GM12878 (cell line): Measurements from ENCODE around the gene ENTPD6. TPM values are rescaled to one million over a fixed set of nuclear protein-coding genes. Genes with fewer than 3 reads are reported as not detected.

Experiments
- ATAC-seq: fragments of 200-7000 bp; cut with Tn5 transposase; 3 replicates; pipeline ENCODE4 v1.9.1; 2020; ENCODE audit warnings: mild to moderate bottlenecking, moderate library complexity
- BruUV-seq: library from RNA; stranded (reverse); fragments of 400-500 nt; replicated peaks from 2 replicates; lab custom pipeline; 2021; lab: Mats Ljungman, UMichigan
- CTCF ChIA-PET: fragments of 300-600 bp; sonication (Branson Sonifier 250); formaldehyde crosslinking; extraction: SDS; loops from one replicate; lab custom pipeline; 2021; ENCODE audit warnings: inconsistent platforms; lab: Yijun Ruan, JAX
- POLR2A ChIA-PET: fragments of 350-600 bp; formaldehyde crosslinking; extraction: SDS; loops from one replicate; lab custom pipeline; 2021; ENCODE audit warnings: inconsistent platforms; lab: Charles Lee
- RAD21 ChIA-PET: fragments of 300-600 bp; sonication (Branson Sonifier 250); formaldehyde crosslinking; loops from one replicate; lab custom pipeline; 2023; ENCODE audit warnings: antibody characterized with exemption; ENCODE audit not compliant: unreplicated experiment; lab: Charles Lee
- SMC1A ChIA-PET: fragments of 300-600 bp; sonication (Branson Sonifier 250); formaldehyde crosslinking; loops from one replicate; lab custom pipeline; 2023; ENCODE audit not compliant: unreplicated experiment, uncharacterized antibody; lab: Charles Lee
- DNase-seq: peaks from one replicate; pipeline ENCODE4 v3.0.0-alpha.2; 2011; ENCODE audit warnings: low read depth, low spot score
- FAIRE-seq: peaks from 3 replicates; lab custom pipeline; 2011; peaks lifted over from hg19 to GRCh38; lab: Jason Lieb, UNC
- H2AFZ ChIP-seq: 2 replicates; pipeline ENCODE4 v1.6.0; 2011; ENCODE audit warnings: low read depth, low read length, control low read depth; ENCODE audit not compliant: control insufficient read depth
- H3K27ac ChIP-seq: 2 replicates; pipeline ENCODE4 v1.5.1; 2011; ENCODE audit warnings: control low read depth; ENCODE audit not compliant: control insufficient read depth, insufficient read depth
- H3K27me3 ChIP-seq, 2 experiments: replicated peaks in 1 of 2; 2 replicates each; pipeline versions ENCODE4 v1.6.0 to v1.6.1; 2011; ENCODE audit warnings: low read length in 1 of 2; ENCODE audit not compliant: control insufficient read depth in 2 of 2, insufficient read depth in 2 of 2
- H3K36me3 ChIP-seq, 2 experiments: 2 replicates each; pipeline ENCODE4 v1.5.1; 2011; ENCODE audit warnings: low read length in 1 of 2; ENCODE audit not compliant: control insufficient read depth in 2 of 2, insufficient read depth in 2 of 2
- H3K4me1 ChIP-seq: 2 replicates; pipeline ENCODE4 v1.6.1; 2011; ENCODE audit warnings: mild to moderate bottlenecking, low read length, moderate library complexity, mixed read lengths; ENCODE audit not compliant: control insufficient read depth, insufficient read depth
- H3K4me2 ChIP-seq: 2 replicates; pipeline ENCODE4 v1.6.0; 2011; ENCODE audit warnings: control low read depth; ENCODE audit not compliant: control insufficient read depth, insufficient read depth
- H3K4me3 ChIP-seq: fragments of 200-600 bp; sonication (generic); 2 replicates; pipeline ENCODE4 v1.5.1; 2016
- H3K79me2 ChIP-seq: 2 replicates; pipeline ENCODE4 v1.6.0; 2011; ENCODE audit warnings: low read length; ENCODE audit not compliant: control insufficient read depth, insufficient read depth
- H3K9ac ChIP-seq: 2 replicates; pipeline ENCODE4 v1.8.0; 2011; ENCODE audit warnings: low read length, control low read depth, mixed read lengths; ENCODE audit not compliant: control insufficient read depth, insufficient read depth
- H3K9me3 ChIP-seq: replicated peaks from 3 replicates; pipeline ENCODE4 v1.5.1; 2011; ENCODE audit warnings: mild to moderate bottlenecking, low read length; ENCODE audit not compliant: control insufficient read depth, insufficient read depth
- H4K20me1 ChIP-seq: 2 replicates; pipeline ENCODE4 v1.6.0; 2011; ENCODE audit not compliant: control insufficient read depth, insufficient read depth
- BACH1 ChIP-seq: fragments of 450-650 bp; IDR thresholded peaks from 2 replicates; pipeline ENCODE4 v1.6.1; 2017; ENCODE audit warnings: mild to moderate bottlenecking, borderline replicate concordance
- ESRRA ChIP-seq: IDR thresholded peaks from 2 replicates; pipeline ENCODE4 v1.6.1; 2012; ENCODE audit warnings: mild to moderate bottlenecking, low read length, improper control_type of control experiment
- FOXK2 ChIP-seq: fragments of 450-650 bp; IDR thresholded peaks from 2 replicates; pipeline ENCODE4 v1.6.1; 2017; ENCODE audit warnings: mild to moderate bottlenecking, moderate library complexity
- LARP7 ChIP-seq: fragments of 450-650 bp; IDR thresholded peaks from 2 replicates; pipeline ENCODE4 v1.6.1; 2017; ENCODE audit warnings: mild to moderate bottlenecking
- MXI1 ChIP-seq: fragments of 150-350 bp; IDR thresholded peaks from 2 replicates; pipeline ENCODE4 v1.6.1; 2011; ENCODE audit warnings: low read depth, mild to moderate bottlenecking, inconsistent platforms, low read length, improper control_type of control experiment
- ZNF207 ChIP-seq: fragments of 450-650 bp; IDR thresholded peaks from 2 replicates; pipeline ENCODE4 v1.6.1; 2014; ENCODE audit warnings: antibody characterized with exemption, mild to moderate bottlenecking, borderline replicate concordance
- ZSCAN29 ChIP-seq: fragments of 450-650 bp; IDR thresholded peaks from 2 replicates; pipeline ENCODE4 v1.6.1; 2017; ENCODE audit warnings: mild to moderate bottlenecking, moderate library complexity
- WGBS: methylation state at CpG from one replicate; pipeline ENCODE4 v1.1.6; 2016; ENCODE audit warnings: low lambda C conversion rate; ENCODE audit not compliant: insufficient replicate concordance, insufficient coverage; ENCODE audit errors: missing lambda C conversion rate; 5-methylcytosine and 5-hydroxymethylcytosine counted together
- in situ Hi-C: fragments of 300-500 bp; cut with MboI; formaldehyde crosslinking; loops from 9 replicates; pipeline ENCODE4 v1.14.3; 2018; ENCODE audit warnings: mixed read lengths
- intact Hi-C: fragments of 100-400 bp; cut with micrococcal nuclease; formaldehyde crosslinking; loops from one replicate; pipeline ENCODE4 v1.14.2; 2022; ENCODE audit not compliant: unreplicated experiment
- polyA plus RNA-seq, 11 experiments: library from polyadenylated mRNA; depleted of rRNA in 4 of 11; unstranded in 6 of 11; stranded (reverse) in 5 of 11; fragments of >200 nt; fragmentation: Nextera tagmentation in 4 of 11; fragmentation: Illumina TruSeq in 1 of 11; extraction: Ambion mirVana in 4 of 11; extraction: Trizol in 1 of 11; gene quantifications; 1 replicate in 1 of 11; 2 replicates in 10 of 11; pipeline versions ENCODE4 v1.2.1 to v1.2.3, GENCODE V29; 2011 to 2016; ENCODE audit warnings: inconsistent platforms in 2 of 11, missing spikeins in 2 of 11, low read depth in 1 of 11
- total RNA-seq, 4 experiments: library from RNA; depleted of rRNA in 3 of 4; stranded (reverse); fragments of >200 nt in 3 of 4; fragmentation: Illumina TruSeq in 1 of 4; extraction: Trizol in 1 of 4; gene quantifications; 2 replicates each; pipeline versions ENCODE4 v1.2.1 to v1.2.3, GENCODE V29; 2013 to 2021
- TF ChIP-seq, protein P1 (sequence below): fragments of 450-650 bp; IDR thresholded peaks from 2 replicates; pipeline ENCODE4 v1.6.1; 2017; ENCODE audit warnings: mild to moderate bottlenecking, moderate library complexity
- TF ChIP-seq, protein P2 (sequence below): fragments of 450-650 bp; IDR thresholded peaks from 2 replicates; pipeline ENCODE4 v1.6.1; 2017; ENCODE audit warnings: borderline replicate concordance
- TF ChIP-seq, protein P3 (sequence below): fragments of 450-650 bp; IDR thresholded peaks from 2 replicates; pipeline ENCODE4 v1.6.1; 2017; ENCODE audit warnings: low read depth, mild to moderate bottlenecking, moderate library complexity

Gene ENTPD6
- total and polyA plus RNA-seq, 10 of the 15 experiments (the other 5 are each of a cell fraction or from before 2014, with no cell fraction given): 0.53 to 45.4 (median 31.1) TPM

DNA sequence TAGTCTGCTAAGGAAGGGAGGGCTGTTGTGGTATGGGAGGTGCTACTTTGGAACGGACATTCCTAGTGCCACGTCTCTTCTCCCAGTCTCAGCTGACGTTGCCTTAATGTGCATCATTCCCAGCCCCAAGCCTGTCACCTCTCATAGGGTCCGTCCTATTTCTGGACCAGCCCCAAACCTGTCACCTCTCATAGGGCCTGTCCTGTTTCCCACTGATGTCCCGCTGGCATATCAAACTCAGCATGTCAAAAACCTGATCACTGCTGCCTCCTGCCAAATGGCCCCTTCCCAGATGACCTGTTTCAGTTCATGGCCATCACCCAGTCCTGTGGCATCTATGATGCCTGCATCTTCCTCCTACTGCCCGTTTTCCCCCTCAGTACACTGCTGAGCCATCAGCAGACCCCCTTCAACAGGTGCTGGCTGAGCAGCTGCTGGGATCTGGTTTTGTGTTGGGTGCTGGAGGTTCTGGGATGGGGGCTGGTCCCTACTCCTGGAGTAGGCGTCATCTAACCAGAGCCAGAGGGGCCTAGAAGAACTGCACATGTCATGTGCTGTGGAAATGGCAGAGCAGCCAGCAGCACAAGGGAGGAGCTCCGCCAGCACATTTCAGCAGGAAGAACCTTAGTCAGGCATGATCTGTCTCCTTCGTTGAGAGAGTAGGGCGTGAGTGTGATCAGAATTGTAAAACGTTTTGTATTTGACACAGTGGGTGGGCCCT lies 3.3 kb downstream of the ENTPD6 start:
- peaks cover 17% of the 10 kb centered on the region for H3K79me2 ChIP-seq
- ATAC-seq: no peak
- SMC1A ChIA-PET: no interaction called here
- no peak overlapping the region for H3K9ac ChIP-seq
- no TSS peak for BruUV-seq
- RAD21 ChIA-PET: no interaction called here
- no peak overlapping the region for H3K27ac ChIP-seq
- H3K27me3 ChIP-seq: no peaks in the 10 kb centered on the region
- no peaks in the 10 kb centered on the region; the same call in 2 of the 3 replicates for H3K9me3 ChIP-seq
- POLR2A ChIA-PET: no interaction called here
- no peak for DNase-seq
- no peak overlapping the region for H3K4me3 ChIP-seq
- CTCF ChIA-PET: no interaction called here
- no peak for FAIRE-seq
- H3K4me1 ChIP-seq: peaks cover 13% of the 10 kb centered on the region
- TF ChIP-seq BACH1 (no peak), ZNF207 (no peak), ZSCAN29 (no peak), MXI1 (no peak), ESRRA (no peak), LARP7 (no peak), FOXK2 (no peak)
- TF ChIP-seq, protein P1, sequence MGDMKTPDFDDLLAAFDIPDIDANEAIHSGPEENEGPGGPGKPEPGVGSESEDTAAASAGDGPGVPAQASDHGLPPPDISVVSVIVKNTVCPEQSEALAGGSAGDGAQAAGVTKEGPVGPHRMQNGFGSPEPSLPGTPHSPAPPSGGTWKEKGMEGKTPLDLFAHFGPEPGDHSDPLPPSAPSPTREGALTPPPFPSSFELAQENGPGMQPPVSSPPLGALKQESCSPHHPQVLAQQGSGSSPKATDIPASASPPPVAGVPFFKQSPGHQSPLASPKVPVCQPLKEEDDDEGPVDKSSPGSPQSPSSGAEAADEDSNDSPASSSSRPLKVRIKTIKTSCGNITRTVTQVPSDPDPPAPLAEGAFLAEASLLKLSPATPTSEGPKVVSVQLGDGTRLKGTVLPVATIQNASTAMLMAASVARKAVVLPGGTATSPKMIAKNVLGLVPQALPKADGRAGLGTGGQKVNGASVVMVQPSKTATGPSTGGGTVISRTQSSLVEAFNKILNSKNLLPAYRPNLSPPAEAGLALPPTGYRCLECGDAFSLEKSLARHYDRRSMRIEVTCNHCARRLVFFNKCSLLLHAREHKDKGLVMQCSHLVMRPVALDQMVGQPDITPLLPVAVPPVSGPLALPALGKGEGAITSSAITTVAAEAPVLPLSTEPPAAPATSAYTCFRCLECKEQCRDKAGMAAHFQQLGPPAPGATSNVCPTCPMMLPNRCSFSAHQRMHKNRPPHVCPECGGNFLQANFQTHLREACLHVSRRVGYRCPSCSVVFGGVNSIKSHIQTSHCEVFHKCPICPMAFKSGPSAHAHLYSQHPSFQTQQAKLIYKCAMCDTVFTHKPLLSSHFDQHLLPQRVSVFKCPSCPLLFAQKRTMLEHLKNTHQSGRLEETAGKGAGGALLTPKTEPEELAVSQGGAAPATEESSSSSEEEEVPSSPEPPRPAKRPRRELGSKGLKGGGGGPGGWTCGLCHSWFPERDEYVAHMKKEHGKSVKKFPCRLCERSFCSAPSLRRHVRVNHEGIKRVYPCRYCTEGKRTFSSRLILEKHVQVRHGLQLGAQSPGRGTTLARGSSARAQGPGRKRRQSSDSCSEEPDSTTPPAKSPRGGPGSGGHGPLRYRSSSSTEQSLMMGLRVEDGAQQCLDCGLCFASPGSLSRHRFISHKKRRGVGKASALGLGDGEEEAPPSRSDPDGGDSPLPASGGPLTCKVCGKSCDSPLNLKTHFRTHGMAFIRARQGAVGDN: no peak
- TF ChIP-seq, protein P2, sequence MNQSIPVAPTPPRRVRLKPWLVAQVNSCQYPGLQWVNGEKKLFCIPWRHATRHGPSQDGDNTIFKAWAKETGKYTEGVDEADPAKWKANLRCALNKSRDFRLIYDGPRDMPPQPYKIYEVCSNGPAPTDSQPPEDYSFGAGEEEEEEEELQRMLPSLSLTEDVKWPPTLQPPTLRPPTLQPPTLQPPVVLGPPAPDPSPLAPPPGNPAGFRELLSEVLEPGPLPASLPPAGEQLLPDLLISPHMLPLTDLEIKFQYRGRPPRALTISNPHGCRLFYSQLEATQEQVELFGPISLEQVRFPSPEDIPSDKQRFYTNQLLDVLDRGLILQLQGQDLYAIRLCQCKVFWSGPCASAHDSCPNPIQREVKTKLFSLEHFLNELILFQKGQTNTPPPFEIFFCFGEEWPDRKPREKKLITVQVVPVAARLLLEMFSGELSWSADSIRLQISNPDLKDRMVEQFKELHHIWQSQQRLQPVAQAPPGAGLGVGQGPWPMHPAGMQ: no peak
- TF ChIP-seq, protein P3, sequence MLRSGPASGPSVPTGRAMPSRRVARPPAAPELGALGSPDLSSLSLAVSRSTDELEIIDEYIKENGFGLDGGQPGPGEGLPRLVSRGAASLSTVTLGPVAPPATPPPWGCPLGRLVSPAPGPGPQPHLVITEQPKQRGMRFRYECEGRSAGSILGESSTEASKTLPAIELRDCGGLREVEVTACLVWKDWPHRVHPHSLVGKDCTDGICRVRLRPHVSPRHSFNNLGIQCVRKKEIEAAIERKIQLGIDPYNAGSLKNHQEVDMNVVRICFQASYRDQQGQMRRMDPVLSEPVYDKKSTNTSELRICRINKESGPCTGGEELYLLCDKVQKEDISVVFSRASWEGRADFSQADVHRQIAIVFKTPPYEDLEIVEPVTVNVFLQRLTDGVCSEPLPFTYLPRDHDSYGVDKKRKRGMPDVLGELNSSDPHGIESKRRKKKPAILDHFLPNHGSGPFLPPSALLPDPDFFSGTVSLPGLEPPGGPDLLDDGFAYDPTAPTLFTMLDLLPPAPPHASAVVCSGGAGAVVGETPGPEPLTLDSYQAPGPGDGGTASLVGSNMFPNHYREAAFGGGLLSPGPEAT: no peak
- TF ChIP-seq, all 136 proteins: peak for 0
- in situ Hi-C loops (no loop called here), intact Hi-C loops (loop anchor here (5.0 to 10.0 kb wide), 2 partner anchors 46 to 198 kb away; partner anchors contain the start of gene PYGB)
- WGBS: 82% methylated on average over 10 of the region's 11 CpGs
- Histone ChIP-seq H3K4me2 (no peak overlapping the region), H4K20me1 (no peaks in the 10 kb centered on the region), H3K36me3 (no peaks in the 10 kb centered on the region), H2AFZ (no peak overlapping the region)
